GM23338 (cell line): ENCODE data around the gene CYP3A5. TPM values are rescaled to one million over a fixed set of nuclear protein-coding genes. Genes with fewer than 3 reads are reported as not detected.

ENCODE experiments used
- ATAC-seq: fragments of 200-7000 bp; cut with Tn5 transposase; 3 replicates; pipeline ENCODE4 v1.9.1; 2020
- DNase-seq: peaks from one replicate; pipeline ENCODE4 v3.0.0-alpha.2; 2015; ENCODE audit warnings: low spot score
- H2AFZ ChIP-seq: fragments of 200-600 bp; sonication (generic); 2 replicates; pipeline ENCODE4 v1.8.0; 2016; ENCODE audit warnings: antibody characterized with exemption, mild to moderate bottlenecking, moderate library complexity
- H3F3A ChIP-seq: fragments of 200-600 bp; sonication (generic); replicated peaks from 2 replicates; pipeline ENCODE4 v1.8.0; 2017; ENCODE audit warnings: antibody characterized with exemption, mixed run types, low read depth
- H3K27ac ChIP-seq: fragments of 200-600 bp; sonication (generic); 2 replicates; pipeline ENCODE4 v1.6.1; 2016; ENCODE audit warnings: low read depth
- H3K27me3 ChIP-seq: fragments of 200-600 bp; sonication (generic); 2 replicates; pipeline ENCODE4 v1.8.0; 2016; ENCODE audit warnings: mild to moderate bottlenecking, mixed run types, moderate library complexity; ENCODE audit not compliant: insufficient read depth
- H3K36me3 ChIP-seq: fragments of 200-600 bp; sonication (generic); 2 replicates; pipeline ENCODE4 v1.8.0; 2016; ENCODE audit warnings: mild to moderate bottlenecking; ENCODE audit not compliant: insufficient read depth
- H3K4me1 ChIP-seq: fragments of 200-600 bp; sonication (generic); 2 replicates; pipeline ENCODE4 v1.8.0; 2016; ENCODE audit warnings: mild to moderate bottlenecking, moderate library complexity; ENCODE audit not compliant: insufficient read depth
- H3K4me2 ChIP-seq: fragments of 200-600 bp; sonication (generic); 2 replicates; pipeline ENCODE4 v1.7.1; 2017; ENCODE audit warnings: mixed run types
- H3K4me3 ChIP-seq: fragments of 200-600 bp; sonication (generic); 2 replicates; pipeline ENCODE4 v1.6.1; 2016; ENCODE audit warnings: mixed run types
- H3K79me2 ChIP-seq: fragments of 200-600 bp; sonication (generic); replicated peaks from 2 replicates; pipeline ENCODE4 v1.8.0; 2017; ENCODE audit warnings: mild to moderate bottlenecking; ENCODE audit not compliant: insufficient read depth
- H3K9me2 ChIP-seq: fragments of 200-600 bp; sonication (generic); 2 replicates; pipeline ENCODE4 v1.8.0; 2017; ENCODE audit not compliant: insufficient read depth
- H4K20me1 ChIP-seq: fragments of 200-600 bp; sonication (generic); replicated peaks from 2 replicates; pipeline ENCODE4 v1.8.0; 2017; ENCODE audit warnings: mild to moderate bottlenecking; ENCODE audit not compliant: insufficient read depth
- H3K27ac Mint-ChIP-seq: 2 replicates; pipeline ENCODE4 v1.8.0; 2020; ENCODE audit warnings: inconsistent platforms, mild to moderate bottlenecking, moderate library complexity, mixed read lengths
- H3K27me3 Mint-ChIP-seq: 3 replicates; pipeline ENCODE4 v1.8.0; 2022; ENCODE audit warnings: low read depth, mild to moderate bottlenecking, moderate library complexity, mixed read lengths, inconsistent platforms; ENCODE audit not compliant: insufficient read depth, poor library complexity
- H3K36me3 Mint-ChIP-seq: 3 replicates; pipeline ENCODE4 v1.8.0; 2021; ENCODE audit warnings: low read depth, mild to moderate bottlenecking, inconsistent platforms, moderate library complexity, mixed read lengths
- H3K4me1 Mint-ChIP-seq: 3 replicates; pipeline ENCODE4 v1.8.0; 2020; ENCODE audit warnings: mild to moderate bottlenecking, inconsistent platforms, mixed read lengths
- H3K4me3 Mint-ChIP-seq: 3 replicates; pipeline ENCODE4 v1.8.0; 2021; ENCODE audit warnings: moderate library complexity, mild to moderate bottlenecking, inconsistent platforms, mixed read lengths
- H3K9me3 Mint-ChIP-seq: 3 replicates; pipeline ENCODE4 v1.8.0; 2020; ENCODE audit warnings: moderate library complexity, mild to moderate bottlenecking, inconsistent platforms, mixed read lengths
- CREB1 ChIP-seq: fragments of 250-450 bp; sonication (Bioruptor Pico); IDR thresholded peaks from 2 replicates; pipeline ENCODE4 v1.5.0; 2020; ENCODE audit warnings: low read depth, mild to moderate bottlenecking, moderate library complexity
- EZH2 ChIP-seq: fragments of 200-600 bp; sonication (generic); IDR thresholded peaks from one replicate; pipeline ENCODE4 v1.8.0; 2017; ENCODE audit warnings: antibody characterized with exemption, mild to moderate bottlenecking, low read depth; ENCODE audit not compliant: unreplicated experiment
- EZH2phosphoT487 ChIP-seq: fragments of 200-600 bp; sonication (generic); IDR thresholded peaks from one replicate; pipeline ENCODE4 v1.8.1; 2018; ENCODE audit warnings: antibody characterized with exemption; ENCODE audit not compliant: unreplicated experiment
- JUNB ChIP-seq: IDR thresholded peaks from one replicate; pipeline ENCODE4 v1.6.1; 2016; ENCODE audit warnings: antibody characterized with exemption; ENCODE audit not compliant: unreplicated experiment
- NANOG ChIP-seq: IDR thresholded peaks from 2 replicates; pipeline ENCODE4 v1.6.1; 2016; ENCODE audit warnings: antibody characterized with exemption, borderline replicate concordance
- POLR2AphosphoS5 ChIP-seq: IDR thresholded peaks from 2 replicates; pipeline ENCODE4 v1.6.1; 2016; ENCODE audit warnings: antibody characterized with exemption, low read depth
- STAT1 ChIP-seq: IDR thresholded peaks from one replicate; pipeline ENCODE4 v1.6.1; 2016; ENCODE audit warnings: antibody characterized with exemption; ENCODE audit not compliant: unreplicated experiment
- ZNF114 ChIP-seq: fragments of 250-450 bp; sonication (Bioruptor Pico); IDR thresholded peaks from 2 replicates; pipeline ENCODE4 v1.5.0; 2020; ENCODE audit warnings: mild to moderate bottlenecking, moderate library complexity
- ZNF331 ChIP-seq: fragments of 250-450 bp; sonication (Bioruptor Pico); IDR thresholded peaks from 2 replicates; pipeline ENCODE4 v1.5.0; 2020; ENCODE audit warnings: low read depth, mild to moderate bottlenecking, moderate library complexity
- polyA plus RNA-seq: library from polyadenylated mRNA; unstranded; fragments of >200 nt; fragmentation: Nextera tagmentation; extraction: Ambion mirVana; gene quantifications from 2 replicates; pipeline ENCODE4 v1.2.1, GENCODE V29; 2016
- total RNA-seq: library from RNA; depleted of rRNA; stranded (reverse); fragments of >200 nt; shearing (Covaris generic); gene quantifications from 2 replicates; pipeline ENCODE4 v1.2.3, GENCODE V29; 2014
- TF ChIP-seq, protein P1 (sequence below): IDR thresholded peaks from 2 replicates; pipeline ENCODE4 v1.6.1; 2016; ENCODE audit warnings: antibody characterized with exemption
- TF ChIP-seq, protein P2 (sequence below): IDR thresholded peaks from one replicate; pipeline ENCODE4 v1.6.1; 2018; ENCODE audit warnings: antibody characterized with exemption; ENCODE audit not compliant: unreplicated experiment
- TF ChIP-seq, protein P3 (sequence below): fragments of 250-450 bp; sonication (Bioruptor Pico); IDR thresholded peaks from 2 replicates; pipeline ENCODE4 v1.5.0; 2020; ENCODE audit warnings: mild to moderate bottlenecking, moderate library complexity
- TF ChIP-seq, protein P4 (sequence below), 2 experiments: fragments of 200-600 bp in 1 of 2; sonication (generic) in 1 of 2; conservative IDR thresholded peaks; 2 replicates each; pipeline versions ENCODE4 v1.5.1 to v1.6.1; 2016 to 2017; ENCODE audit warnings: antibody characterized with exemption in 2 of 2, low read depth in 2 of 2, mild to moderate bottlenecking in 2 of 2, moderate library complexity in 1 of 2

Gene CYP3A5
- total and polyA plus RNA-seq, 2 experiments from 2014 or later = 1.2 TPM; not detected in 1

DNA sequence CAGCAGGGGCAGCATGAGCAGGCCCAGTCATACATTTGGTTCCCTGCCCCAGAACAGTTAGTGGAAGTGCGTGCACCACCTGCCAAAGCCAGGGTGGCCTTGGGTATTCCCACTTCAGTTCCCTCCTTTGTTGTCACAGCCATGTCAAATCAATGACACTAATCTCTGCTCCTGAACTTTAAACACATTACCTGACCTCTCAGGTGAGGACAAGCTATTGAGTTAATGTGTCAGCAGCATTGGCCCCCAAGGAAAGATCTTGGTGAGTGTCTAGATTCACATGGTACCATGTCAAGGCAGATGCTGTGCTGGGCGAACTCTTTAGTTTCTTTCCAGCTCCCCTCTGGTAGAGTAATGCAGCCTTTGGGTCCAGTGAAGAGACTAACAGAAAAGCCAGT is 2.1 kb downstream of the CYP3A5 start:
- Histone ChIP-seq H4K20me1 (no peaks in the 10 kb centered on the region), H3K79me2 (no peaks in the 10 kb centered on the region), H3K4me2 (no peak overlapping the region), H3K27me3 (no peaks in the 10 kb centered on the region), H3K36me3 (no peaks in the 10 kb centered on the region), H3K4me3 (no peak overlapping the region), H3K9me2 (no peaks in the 10 kb centered on the region), H3F3A (no peaks in the 10 kb centered on the region), H2AFZ (no peak overlapping the region), H3K4me1 (peaks cover 6% of the 10 kb centered on the region; the same call in 1 of the 2 replicates), H3K27ac (no peak overlapping the region)
- ATAC-seq (no peak), DNase-seq (no peak)
- TF ChIP-seq STAT1 (no peak), EZH2 (no peak), ZNF331 (CRISPR knock-in tag) (no peak), CREB1 (no peak), NANOG (no peak), EZH2phosphoT487 (no peak), JUNB (no peak), ZNF114 (no peak), POLR2AphosphoS5 (no peak)
- TF ChIP-seq, protein P1, sequence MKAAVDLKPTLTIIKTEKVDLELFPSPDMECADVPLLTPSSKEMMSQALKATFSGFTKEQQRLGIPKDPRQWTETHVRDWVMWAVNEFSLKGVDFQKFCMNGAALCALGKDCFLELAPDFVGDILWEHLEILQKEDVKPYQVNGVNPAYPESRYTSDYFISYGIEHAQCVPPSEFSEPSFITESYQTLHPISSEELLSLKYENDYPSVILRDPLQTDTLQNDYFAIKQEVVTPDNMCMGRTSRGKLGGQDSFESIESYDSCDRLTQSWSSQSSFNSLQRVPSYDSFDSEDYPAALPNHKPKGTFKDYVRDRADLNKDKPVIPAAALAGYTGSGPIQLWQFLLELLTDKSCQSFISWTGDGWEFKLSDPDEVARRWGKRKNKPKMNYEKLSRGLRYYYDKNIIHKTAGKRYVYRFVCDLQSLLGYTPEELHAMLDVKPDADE = no peak
- TF ChIP-seq, protein P2, sequence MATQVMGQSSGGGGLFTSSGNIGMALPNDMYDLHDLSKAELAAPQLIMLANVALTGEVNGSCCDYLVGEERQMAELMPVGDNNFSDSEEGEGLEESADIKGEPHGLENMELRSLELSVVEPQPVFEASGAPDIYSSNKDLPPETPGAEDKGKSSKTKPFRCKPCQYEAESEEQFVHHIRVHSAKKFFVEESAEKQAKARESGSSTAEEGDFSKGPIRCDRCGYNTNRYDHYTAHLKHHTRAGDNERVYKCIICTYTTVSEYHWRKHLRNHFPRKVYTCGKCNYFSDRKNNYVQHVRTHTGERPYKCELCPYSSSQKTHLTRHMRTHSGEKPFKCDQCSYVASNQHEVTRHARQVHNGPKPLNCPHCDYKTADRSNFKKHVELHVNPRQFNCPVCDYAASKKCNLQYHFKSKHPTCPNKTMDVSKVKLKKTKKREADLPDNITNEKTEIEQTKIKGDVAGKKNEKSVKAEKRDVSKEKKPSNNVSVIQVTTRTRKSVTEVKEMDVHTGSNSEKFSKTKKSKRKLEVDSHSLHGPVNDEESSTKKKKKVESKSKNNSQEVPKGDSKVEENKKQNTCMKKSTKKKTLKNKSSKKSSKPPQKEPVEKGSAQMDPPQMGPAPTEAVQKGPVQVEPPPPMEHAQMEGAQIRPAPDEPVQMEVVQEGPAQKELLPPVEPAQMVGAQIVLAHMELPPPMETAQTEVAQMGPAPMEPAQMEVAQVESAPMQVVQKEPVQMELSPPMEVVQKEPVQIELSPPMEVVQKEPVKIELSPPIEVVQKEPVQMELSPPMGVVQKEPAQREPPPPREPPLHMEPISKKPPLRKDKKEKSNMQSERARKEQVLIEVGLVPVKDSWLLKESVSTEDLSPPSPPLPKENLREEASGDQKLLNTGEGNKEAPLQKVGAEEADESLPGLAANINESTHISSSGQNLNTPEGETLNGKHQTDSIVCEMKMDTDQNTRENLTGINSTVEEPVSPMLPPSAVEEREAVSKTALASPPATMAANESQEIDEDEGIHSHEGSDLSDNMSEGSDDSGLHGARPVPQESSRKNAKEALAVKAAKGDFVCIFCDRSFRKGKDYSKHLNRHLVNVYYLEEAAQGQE = no peak
- TF ChIP-seq, protein P3, sequence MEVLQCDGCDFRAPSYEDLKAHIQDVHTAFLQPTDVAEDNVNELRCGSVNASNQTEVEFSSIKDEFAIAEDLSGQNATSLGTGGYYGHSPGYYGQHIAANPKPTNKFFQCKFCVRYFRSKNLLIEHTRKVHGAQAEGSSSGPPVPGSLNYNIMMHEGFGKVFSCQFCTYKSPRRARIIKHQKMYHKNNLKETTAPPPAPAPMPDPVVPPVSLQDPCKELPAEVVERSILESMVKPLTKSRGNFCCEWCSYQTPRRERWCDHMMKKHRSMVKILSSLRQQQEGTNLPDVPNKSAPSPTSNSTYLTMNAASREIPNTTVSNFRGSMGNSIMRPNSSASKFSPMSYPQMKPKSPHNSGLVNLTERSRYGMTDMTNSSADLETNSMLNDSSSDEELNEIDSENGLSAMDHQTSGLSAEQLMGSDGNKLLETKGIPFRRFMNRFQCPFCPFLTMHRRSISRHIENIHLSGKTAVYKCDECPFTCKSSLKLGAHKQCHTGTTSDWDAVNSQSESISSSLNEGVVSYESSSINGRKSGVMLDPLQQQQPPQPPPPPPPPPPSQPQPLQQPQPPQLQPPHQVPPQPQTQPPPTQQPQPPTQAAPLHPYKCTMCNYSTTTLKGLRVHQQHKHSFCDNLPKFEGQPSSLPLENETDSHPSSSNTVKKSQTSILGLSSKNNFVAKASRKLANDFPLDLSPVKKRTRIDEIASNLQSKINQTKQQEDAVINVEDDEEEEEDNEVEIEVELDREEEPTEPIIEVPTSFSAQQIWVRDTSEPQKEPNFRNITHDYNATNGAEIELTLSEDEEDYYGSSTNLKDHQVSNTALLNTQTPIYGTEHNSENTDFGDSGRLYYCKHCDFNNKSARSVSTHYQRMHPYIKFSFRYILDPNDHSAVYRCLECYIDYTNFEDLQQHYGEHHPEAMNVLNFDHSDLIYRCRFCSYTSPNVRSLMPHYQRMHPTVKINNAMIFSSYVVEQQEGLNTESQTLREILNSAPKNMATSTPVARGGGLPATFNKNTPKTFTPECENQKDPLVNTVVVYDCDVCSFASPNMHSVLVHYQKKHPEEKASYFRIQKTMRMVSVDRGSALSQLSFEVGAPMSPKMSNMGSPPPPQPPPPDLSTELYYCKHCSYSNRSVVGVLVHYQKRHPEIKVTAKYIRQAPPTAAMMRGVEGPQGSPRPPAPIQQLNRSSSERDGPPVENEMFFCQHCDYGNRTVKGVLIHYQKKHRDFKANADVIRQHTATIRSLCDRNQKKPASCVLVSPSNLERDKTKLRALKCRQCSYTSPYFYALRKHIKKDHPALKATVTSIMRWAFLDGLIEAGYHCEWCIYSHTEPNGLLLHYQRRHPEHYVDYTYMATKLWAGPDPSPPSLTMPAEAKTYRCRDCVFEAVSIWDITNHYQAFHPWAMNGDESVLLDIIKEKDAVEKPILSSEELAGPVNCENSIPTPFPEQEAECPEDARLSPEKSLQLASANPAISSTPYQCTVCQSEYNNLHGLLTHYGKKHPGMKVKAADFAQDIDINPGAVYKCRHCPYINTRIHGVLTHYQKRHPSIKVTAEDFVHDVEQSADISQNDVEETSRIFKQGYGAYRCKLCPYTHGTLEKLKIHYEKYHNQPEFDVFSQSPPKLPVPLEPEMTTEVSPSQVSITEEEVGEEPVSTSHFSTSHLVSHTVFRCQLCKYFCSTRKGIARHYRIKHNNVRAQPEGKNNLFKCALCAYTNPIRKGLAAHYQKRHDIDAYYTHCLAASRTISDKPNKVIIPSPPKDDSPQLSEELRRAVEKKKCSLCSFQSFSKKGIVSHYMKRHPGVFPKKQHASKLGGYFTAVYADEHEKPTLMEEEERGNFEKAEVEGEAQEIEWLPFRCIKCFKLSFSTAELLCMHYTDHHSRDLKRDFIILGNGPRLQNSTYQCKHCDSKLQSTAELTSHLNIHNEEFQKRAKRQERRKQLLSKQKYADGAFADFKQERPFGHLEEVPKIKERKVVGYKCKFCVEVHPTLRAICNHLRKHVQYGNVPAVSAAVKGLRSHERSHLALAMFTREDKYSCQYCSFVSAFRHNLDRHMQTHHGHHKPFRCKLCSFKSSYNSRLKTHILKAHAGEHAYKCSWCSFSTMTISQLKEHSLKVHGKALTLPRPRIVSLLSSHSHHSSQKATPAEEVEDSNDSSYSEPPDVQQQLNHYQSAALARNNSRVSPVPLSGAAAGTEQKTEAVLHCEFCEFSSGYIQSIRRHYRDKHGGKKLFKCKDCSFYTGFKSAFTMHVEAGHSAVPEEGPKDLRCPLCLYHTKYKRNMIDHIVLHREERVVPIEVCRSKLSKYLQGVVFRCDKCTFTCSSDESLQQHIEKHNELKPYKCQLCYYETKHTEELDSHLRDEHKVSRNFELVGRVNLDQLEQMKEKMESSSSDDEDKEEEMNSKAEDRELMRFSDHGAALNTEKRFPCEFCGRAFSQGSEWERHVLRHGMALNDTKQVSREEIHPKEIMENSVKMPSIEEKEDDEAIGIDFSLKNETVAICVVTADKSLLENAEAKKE (CRISPR knock-in tag) = no peak
- TF ChIP-seq, protein P4, sequence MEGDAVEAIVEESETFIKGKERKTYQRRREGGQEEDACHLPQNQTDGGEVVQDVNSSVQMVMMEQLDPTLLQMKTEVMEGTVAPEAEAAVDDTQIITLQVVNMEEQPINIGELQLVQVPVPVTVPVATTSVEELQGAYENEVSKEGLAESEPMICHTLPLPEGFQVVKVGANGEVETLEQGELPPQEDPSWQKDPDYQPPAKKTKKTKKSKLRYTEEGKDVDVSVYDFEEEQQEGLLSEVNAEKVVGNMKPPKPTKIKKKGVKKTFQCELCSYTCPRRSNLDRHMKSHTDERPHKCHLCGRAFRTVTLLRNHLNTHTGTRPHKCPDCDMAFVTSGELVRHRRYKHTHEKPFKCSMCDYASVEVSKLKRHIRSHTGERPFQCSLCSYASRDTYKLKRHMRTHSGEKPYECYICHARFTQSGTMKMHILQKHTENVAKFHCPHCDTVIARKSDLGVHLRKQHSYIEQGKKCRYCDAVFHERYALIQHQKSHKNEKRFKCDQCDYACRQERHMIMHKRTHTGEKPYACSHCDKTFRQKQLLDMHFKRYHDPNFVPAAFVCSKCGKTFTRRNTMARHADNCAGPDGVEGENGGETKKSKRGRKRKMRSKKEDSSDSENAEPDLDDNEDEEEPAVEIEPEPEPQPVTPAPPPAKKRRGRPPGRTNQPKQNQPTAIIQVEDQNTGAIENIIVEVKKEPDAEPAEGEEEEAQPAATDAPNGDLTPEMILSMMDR (conservative IDR thresholded peaks at IDR 0.05; ENCODE audit: low read depth in 2 of 2) = no peak
- no peak overlapping the region for H3K27ac Mint-ChIP-seq
- H3K9me3 Mint-ChIP-seq = peaks cover 6% of the 10 kb centered on the region; the same call in 2 of the 3 replicates
- no peak overlapping the region for H3K4me3 Mint-ChIP-seq
- peaks cover 4% of the 10 kb centered on the region for H3K27me3 Mint-ChIP-seq
- H3K4me1 Mint-ChIP-seq = peaks cover 14% of the 10 kb centered on the region
- peaks cover 6% of the 10 kb centered on the region; the same call in 1 of the 3 replicates for H3K36me3 Mint-ChIP-seq
